Left ventricle myocardium inferior (tissue), 1 donor: ENCODE measurements around the gene ARHGEF33. TPM values are rescaled to one million over a fixed set of nuclear protein-coding genes. Genes with fewer than 3 reads are reported as not detected.

Experiments
- DNase-seq: peaks from one replicate; pipeline ENCODE4 v3.0.0-alpha.2; 2020
- H3K27ac ChIP-seq: fragments of 200-600 bp; replicated peaks from 2 replicates; pipeline ENCODE4 v1.8.0; 2021
- H3K27me3 ChIP-seq: fragments of 200-600 bp; 2 replicates; pipeline ENCODE4 v1.8.0; 2021; ENCODE audit warnings: low read depth
- H3K36me3 ChIP-seq: fragments of 200-600 bp; 2 replicates; pipeline ENCODE4 v1.8.0; 2021
- H3K4me1 ChIP-seq: fragments of 200-600 bp; 2 replicates; pipeline ENCODE4 v1.8.0; 2021
- H3K4me3 ChIP-seq: fragments of 200-600 bp; 2 replicates; pipeline ENCODE4 v1.8.0; 2021; ENCODE audit warnings: mild to moderate bottlenecking, moderate library complexity
- H3K9me3 ChIP-seq: fragments of 200-600 bp; replicated peaks from 2 replicates; pipeline ENCODE4 v1.8.0; 2021
- CTCF ChIP-seq: fragments of 200-600 bp; IDR thresholded peaks from 2 replicates; pipeline ENCODE4 v1.8.0; 2021; ENCODE audit warnings: antibody characterized with exemption, mild to moderate bottlenecking, borderline replicate concordance
- intact Hi-C: fragments of 100-400 bp; cut with micrococcal nuclease; formaldehyde crosslinking; loops from one replicate; pipeline ENCODE4 v1.11.0; 2022
- total RNA-seq: library from RNA; stranded (reverse); fragmentation: NEBNext Ultra II Directional; extraction: Animal tissue kit (Norgen Biotek cat#: 25700); gene quantifications from one replicate; pipeline ENCODE4 v1.2.1, GENCODE V29; 2021
- donor health status: DM: no; HTN: yes; CAD: no; lungs with severe emphysema.

Gene ARHGEF33
- total RNA-seq, 1 donor from 2014 or later: 0.14 TPM

- Histone ChIP-seq H3K4me3 (no peak overlapping the region), H3K36me3 (no peaks in the 10 kb centered on the region), H3K27ac (no peak overlapping the region), H3K4me1 (peaks cover 9% of the 10 kb centered on the region), H3K27me3 (no peaks in the 10 kb centered on the region), H3K9me3 (no peaks in the 10 kb centered on the region)
- no peak for DNase-seq
- intact Hi-C loops: no loop called here
- TF ChIP-seq CTCF: no peak
Observed at GRCh38 chr2:38922902-38923301, 33.2 kb downstream of the ARHGEF33 start.

GRCh38 chr2:38925982-38926381 is 36.3 kb downstream of the ARHGEF33 start:
- Histone ChIP-seq H3K27ac (no peak overlapping the region), H3K9me3 (no peaks in the 10 kb centered on the region), H3K27me3 (no peaks in the 10 kb centered on the region), H3K36me3 (no peaks in the 10 kb centered on the region), H3K4me1 (peaks cover 9% of the 10 kb centered on the region), H3K4me3 (no peak overlapping the region)
- intact Hi-C loops: no loop called here
- no peak for DNase-seq
- TF ChIP-seq CTCF: no peak

GRCh38 chr2:38930600-38930999 is 40.9 kb downstream of the ARHGEF33 start:
- Histone ChIP-seq H3K9me3 (no peaks in the 10 kb centered on the region), H3K27me3 (no peaks in the 10 kb centered on the region), H3K4me1 (peaks cover 9% of the 10 kb centered on the region), H3K36me3 (no peaks in the 10 kb centered on the region), H3K27ac (no peak overlapping the region), H3K4me3 (no peak overlapping the region)
- no peak for DNase-seq
- intact Hi-C loops: no loop called here
- TF ChIP-seq CTCF: no peak

- Histone ChIP-seq H3K4me3 (no peak overlapping the region), H3K36me3 (peaks cover under 1% of the 10 kb centered on the region), H3K9me3 (no peaks in the 10 kb centered on the region), H3K27me3 (no peaks in the 10 kb centered on the region), H3K27ac (no peak overlapping the region), H3K4me1 (peaks cover 9% of the 10 kb centered on the region)
- DNase-seq: no peak
- no peak for TF ChIP-seq CTCF
- intact Hi-C loops: no loop called here
Observed at GRCh38 chr2:38932586-38932985, 42.9 kb downstream of the ARHGEF33 start.

- DNase-seq: no peak
Observed at GRCh38 chr2:38933653-38934052, 44.0 kb downstream of the ARHGEF33 start.

More at GRCh38 chr2:38933653-38934052, 44.0 kb downstream of the ARHGEF33 start:
- TF ChIP-seq CTCF: no peak
- Histone ChIP-seq H3K4me1 (peaks cover 9% of the 10 kb centered on the region), H3K36me3 (peaks cover 4% of the 10 kb centered on the region), H3K4me3 (no peak overlapping the region), H3K9me3 (no peaks in the 10 kb centered on the region), H3K27me3 (no peaks in the 10 kb centered on the region), H3K27ac (no peak overlapping the region)
- intact Hi-C loops: no loop called here
